K562 (cell line): ENCODE measurements around the gene MAGI2. TPM values are rescaled to one million over a fixed set of nuclear protein-coding genes. Genes with fewer than 3 reads are reported as not detected.

Experiments used
- ATAC-seq: fragments of 200-7000 bp; cut with Tn5 transposase; 3 replicates; pipeline ENCODE4 v1.9.1; 2020; ENCODE audit warnings: moderate library complexity
- BruUV-seq: library from RNA; stranded (reverse); fragments of 400-500 nt; replicated peaks from 2 replicates; lab custom pipeline; 2021; lab: Mats Ljungman, UMichigan
- CTCF ChIA-PET: fragments of 300-600 bp; formaldehyde crosslinking; extraction: SDS; loops from one replicate; lab custom pipeline; 2021; ENCODE audit warnings: low intra/inter-chr PET ratio; lab: Yijun Ruan, JAX
- POLR2A ChIA-PET: fragments of 300-600, 350-650 bp; sonication (Branson Sonifier 250); formaldehyde crosslinking; extraction: SDS; loops from one replicate; lab custom pipeline; 2021; ENCODE audit warnings: antibody characterized with exemption, inconsistent platforms; lab: Yijun Ruan, JAX
- DNase-seq, 4 experiments: peaks; one replicate each; pipeline versions ENCODE4 v3.0.0 to v3.0.0-alpha.2; 2011 to 2018; ENCODE audit warnings: low spot score in 3 of 4, mixed read lengths in 3 of 4; ENCODE audit errors: extremely low read depth in 1 of 4
- FAIRE-seq: peaks from 2 replicates; lab custom pipeline; 2011; peaks lifted over from hg19 to GRCh38; lab: Jason Lieb, UNC
- H2AFZ ChIP-seq: 2 replicates; pipeline ENCODE4 v1.6.0; 2011; ENCODE audit warnings: low read depth, low read length, control low read depth, inconsistent platforms
- H3K27ac ChIP-seq: fragments of 200-600 bp; 3 replicates; pipeline ENCODE4 v1.8.0; 2011; ENCODE audit warnings: low read depth, mild to moderate bottlenecking, control low read depth, inconsistent platforms, low read length, moderate library complexity, mixed read lengths; ENCODE audit errors: extremely low read depth
- H3K27me3 ChIP-seq, 2 experiments: fragments of 300-600 bp in 1 of 2; 2 replicates in 1 of 2; 3 replicates in 1 of 2; pipeline versions ENCODE4 v1.6.0 to v1.8.0; 2011; ENCODE audit warnings: inconsistent platforms in 2 of 2, low read length in 2 of 2, mild to moderate bottlenecking in 1 of 2, mixed read lengths in 1 of 2, moderate library complexity in 1 of 2; ENCODE audit not compliant: control insufficient read depth in 2 of 2, insufficient read depth in 2 of 2
- H3K36me3 ChIP-seq: fragments of 300-600 bp; 3 replicates; pipeline ENCODE4 v1.8.0; 2011; ENCODE audit warnings: mild to moderate bottlenecking, low read length, inconsistent platforms; ENCODE audit not compliant: control insufficient read depth, insufficient read depth
- H3K4me1 ChIP-seq, 2 experiments: fragments of 200-600 bp in 1 of 2; replicated peaks in 1 of 2; 2 replicates in 1 of 2; 3 replicates in 1 of 2; pipeline versions ENCODE4 v1.5.1 to v1.8.0; 2011; ENCODE audit warnings: inconsistent platforms in 2 of 2, low read length in 2 of 2, mild to moderate bottlenecking in 1 of 2, mixed read lengths in 1 of 2, moderate library complexity in 1 of 2; ENCODE audit not compliant: control insufficient read depth in 2 of 2, insufficient read depth in 2 of 2
- H3K4me2 ChIP-seq: 2 replicates; pipeline ENCODE4 v1.6.1; 2011; ENCODE audit warnings: low read length, control low read depth, inconsistent platforms, mixed read lengths; ENCODE audit not compliant: insufficient read depth
- H3K4me3 ChIP-seq: fragments of 200-600 bp; sonication (generic), shearing (Covaris generic); 2 replicates; pipeline ENCODE4 v1.5.1; 2016; ENCODE audit warnings: control low read depth, inconsistent platforms
- H3K79me2 ChIP-seq: fragments of 200-600 bp; 3 replicates; pipeline ENCODE4 v1.8.0; 2011; ENCODE audit warnings: low read length, inconsistent platforms; ENCODE audit not compliant: control insufficient read depth, insufficient read depth
- H3K9ac ChIP-seq, 2 experiments: 2 replicates each; pipeline versions ENCODE4 v1.6.0 to v1.6.1; 2011; ENCODE audit warnings: low read depth in 2 of 2, low read length in 2 of 2, control low read depth in 1 of 2, inconsistent platforms in 1 of 2, mild to moderate bottlenecking in 1 of 2, mixed read lengths in 1 of 2; ENCODE audit not compliant: insufficient read depth in 1 of 2
- H3K9me1 ChIP-seq: one replicate; pipeline ENCODE4 v1.6.0; 2011; ENCODE audit warnings: inconsistent platforms, mild to moderate bottlenecking, low read length, moderate library complexity; ENCODE audit not compliant: control insufficient read depth, insufficient read depth
- H3K9me3 ChIP-seq: replicated peaks from 2 replicates; pipeline ENCODE4 v1.5.1; 2011; ENCODE audit warnings: low read depth, low read length, inconsistent platforms; ENCODE audit not compliant: control insufficient read depth, insufficient read depth
- H4K20me1 ChIP-seq: replicated peaks from 2 replicates; pipeline ENCODE4 v1.6.1; 2011; ENCODE audit warnings: low read length, inconsistent platforms, mixed read lengths; ENCODE audit not compliant: control insufficient read depth, insufficient read depth
- CHD1 ChIP-seq: fragments of 200-600 bp; sonication (generic); IDR thresholded peaks from one replicate; pipeline ENCODE4 v1.6.1; 2012; ENCODE audit warnings: mild to moderate bottlenecking, moderate library complexity, low read length, inconsistent platforms
- DPF2 ChIP-seq: fragments of 450-650 bp; IDR thresholded peaks from 2 replicates; pipeline ENCODE4 v1.6.1; 2016
- EGR1 ChIP-seq: fragments of 450-650 bp; conservative IDR thresholded peaks from 2 replicates; pipeline ENCODE4 v1.6.1; 2017; ENCODE audit warnings: mild to moderate bottlenecking
- ETS2 ChIP-seq: IDR thresholded peaks from 2 replicates; pipeline ENCODE4 v1.6.1; 2016; ENCODE audit warnings: borderline replicate concordance, missing genetic modification characterization, mild to moderate bottlenecking, moderate library complexity, missing compliant biosample characterization; ENCODE audit not compliant: poor library complexity, severe bottlenecking
- NBN ChIP-seq: fragments of 450-650 bp; IDR thresholded peaks from 2 replicates; pipeline ENCODE4 v1.6.1; 2016; ENCODE audit warnings: low read depth, mild to moderate bottlenecking
- RBM22 ChIP-seq: fragments of 200-400 bp; formaldehyde crosslinking; IDR thresholded peaks from 2 replicates; pipeline ENCODE4 v1.6.1; 2018; ENCODE audit warnings: low read length, low read depth; ENCODE audit not compliant: poor library complexity, severe bottlenecking
- RNF2 ChIP-seq: sonication (generic); IDR thresholded peaks from 2 replicates; pipeline ENCODE4 v1.6.1; 2016
- WGBS: fragments of 100-300 bp; shearing (Covaris generic); methylation state at CpG from one replicate; pipeline ENCODE4 v1.1.6; 2016; ENCODE audit warnings: low coverage, mixed read lengths; ENCODE audit not compliant: insufficient coverage; ENCODE audit errors: missing lambda C conversion rate; 5-methylcytosine and 5-hydroxymethylcytosine counted together
- in situ Hi-C: fragments of 300-500 bp; cut with MboI; formaldehyde crosslinking; loops from 4 replicates; pipeline ENCODE4 v1.15.0; 2018; ENCODE audit warnings: inconsistent platforms, mixed read lengths
- intact Hi-C: fragments of 100-400 bp; cut with micrococcal nuclease; formaldehyde crosslinking; loops from 2 replicates; pipeline ENCODE4 v1.14.2; 2022
- polyA plus RNA-seq, 8 experiments: library from polyadenylated mRNA; depleted of rRNA in 4 of 8; stranded (reverse) in 5 of 8; unstranded in 3 of 8; fragments of >200 nt; fragmentation: Nextera tagmentation in 2 of 8; fragmentation: Illumina TruSeq in 1 of 8; extraction: Ambion mirVana in 2 of 8; extraction: Trizol in 1 of 8; gene quantifications; 2 replicates each; pipeline versions ENCODE4 v1.2.1 to v1.2.3, GENCODE V29; 2011 to 2014; ENCODE audit warnings: inconsistent platforms in 1 of 8, missing spikeins in 1 of 8
- total RNA-seq, 7 experiments: library from RNA; depleted of rRNA in 6 of 7; stranded (reverse); fragments of >200 nt in 6 of 7; fragmentation: Illumina TruSeq in 2 of 7; extraction: Trizol in 2 of 7; gene quantifications; 2 replicates each; pipeline versions ENCODE4 v1.2.1 to v1.2.3, GENCODE V29; 2011 to 2021; ENCODE audit warnings: low replicate concordance in 1 of 7
- TF ChIP-seq, protein P1 (sequence below): sonication (generic); formaldehyde crosslinking; IDR thresholded peaks from 2 replicates; pipeline ENCODE4 v1.8.0; 2023; ENCODE audit warnings: missing genetic modification reagents, mild to moderate bottlenecking, borderline replicate concordance

MAGI2 gene
- total and polyA plus RNA-seq, 9 of the 15 experiments (the other 6 are each of a cell fraction or from before 2014, with no cell fraction given) = 0.27 to 1.4 (median 0.70) TPM

DNA sequence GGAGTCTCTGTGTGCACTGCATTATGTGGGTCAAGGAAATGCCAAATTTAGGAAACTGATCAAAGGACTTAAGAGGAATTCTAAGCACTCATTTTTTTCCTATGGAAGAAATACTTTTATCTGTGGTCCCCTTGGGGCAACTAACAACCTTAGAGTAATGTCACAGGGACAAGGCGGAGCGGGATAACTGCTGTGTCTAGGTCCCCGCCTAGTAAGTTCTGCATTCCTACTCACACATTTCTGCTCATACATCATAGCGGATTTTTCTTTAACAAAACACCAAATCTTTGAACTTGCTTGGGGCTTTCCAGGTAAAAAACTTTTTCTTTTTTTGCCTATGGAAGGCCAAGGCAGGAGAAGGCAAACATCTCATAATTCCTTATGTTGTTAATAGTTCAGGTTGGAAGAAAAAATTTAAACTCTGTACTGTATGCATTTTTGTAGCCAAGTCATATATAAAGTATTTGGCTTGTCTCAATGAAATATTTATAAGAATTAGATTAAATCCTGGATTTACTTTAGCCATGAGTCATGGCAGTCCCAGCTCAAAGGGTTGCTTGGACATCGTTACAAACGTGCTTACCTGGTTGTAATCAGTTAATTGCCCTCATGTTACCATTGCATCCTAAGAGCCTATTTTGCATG is 1369.9 kb downstream of the MAGI2 start:
- no peak overlapping the region for H3K4me2 ChIP-seq
- no TSS peak for BruUV-seq
- intact Hi-C loops = loop anchor here (2.0 kb wide), 1 partner anchor 63 kb away; no protein-coding TSS in a partner anchor
- WGBS = 8% methylated on average over 6 of the region's 6 CpGs
- H3K36me3 ChIP-seq = no peaks in the 10 kb centered on the region
- no peak overlapping the region for H3K9ac ChIP-seq
- ATAC-seq = no peak
- CTCF ChIA-PET = no interaction called here
- H3K9me1 ChIP-seq = no peaks in the 10 kb centered on the region
- peaks cover 11 to 13% of the 10 kb centered on the region in 2 experiments for H3K27me3 ChIP-seq
- H3K79me2 ChIP-seq = no peaks in the 10 kb centered on the region
- no peak for DNase-seq
- in situ Hi-C loops = no loop called here
- no peak overlapping the region for H2AFZ ChIP-seq
- TF ChIP-seq RBM22 (no peak), ETS2 (tag) (no peak)
- TF ChIP-seq, all 486 proteins: peak for 0
- POLR2A ChIA-PET = no interaction called here
- FAIRE-seq = no peak
- Histone ChIP-seq H3K4me3 (no peak overlapping the region), H3K4me1 (no peaks in the 10 kb centered on the region), H3K27ac (no peak overlapping the region), H4K20me1 (no peaks in the 10 kb centered on the region), H3K9me3 (no peaks in the 10 kb centered on the region)

DNA sequence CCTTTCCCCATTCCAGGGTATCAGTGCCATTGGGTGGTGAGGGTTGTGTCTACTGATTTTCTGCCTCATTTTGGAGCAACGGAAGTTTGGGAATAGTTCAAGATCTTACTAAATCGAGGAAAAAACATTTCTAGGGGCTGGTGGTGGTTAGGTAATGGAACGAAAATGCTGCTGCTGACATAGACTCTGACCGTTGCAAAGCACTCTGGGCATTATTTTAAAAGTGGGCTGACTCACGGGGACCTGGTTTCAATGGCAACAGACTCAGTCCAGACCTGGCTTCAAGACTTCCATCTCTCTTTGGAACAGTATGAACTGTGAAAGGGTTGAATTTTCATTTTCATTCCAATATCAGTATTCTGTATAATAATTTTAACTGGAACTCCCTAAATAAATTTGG is 1370.9 kb downstream of the MAGI2 start:
- H3K27me3 ChIP-seq = peaks cover 11 to 13% of the 10 kb centered on the region in 2 experiments
- 0% methylated on average over 5 of the region's 5 CpGs for WGBS
- intact Hi-C loops (loop anchor here (2.0 kb wide), 1 partner anchor 62 kb away; no protein-coding TSS in a partner anchor), in situ Hi-C loops (no loop called here)
- ChIA-PET POLR2A (no interaction called here), CTCF (no interaction called here)
- no peaks in the 10 kb centered on the region for H3K9me3 ChIP-seq
- no peaks in the 10 kb centered on the region for H3K9me1 ChIP-seq
- H3K4me2 ChIP-seq = no peak overlapping the region
- TF ChIP-seq EGR1 = no peak
- TF ChIP-seq RNF2 = no peak
- no peak for TF ChIP-seq DPF2
- no peak for TF ChIP-seq CHD1
- TF ChIP-seq, protein P1, sequence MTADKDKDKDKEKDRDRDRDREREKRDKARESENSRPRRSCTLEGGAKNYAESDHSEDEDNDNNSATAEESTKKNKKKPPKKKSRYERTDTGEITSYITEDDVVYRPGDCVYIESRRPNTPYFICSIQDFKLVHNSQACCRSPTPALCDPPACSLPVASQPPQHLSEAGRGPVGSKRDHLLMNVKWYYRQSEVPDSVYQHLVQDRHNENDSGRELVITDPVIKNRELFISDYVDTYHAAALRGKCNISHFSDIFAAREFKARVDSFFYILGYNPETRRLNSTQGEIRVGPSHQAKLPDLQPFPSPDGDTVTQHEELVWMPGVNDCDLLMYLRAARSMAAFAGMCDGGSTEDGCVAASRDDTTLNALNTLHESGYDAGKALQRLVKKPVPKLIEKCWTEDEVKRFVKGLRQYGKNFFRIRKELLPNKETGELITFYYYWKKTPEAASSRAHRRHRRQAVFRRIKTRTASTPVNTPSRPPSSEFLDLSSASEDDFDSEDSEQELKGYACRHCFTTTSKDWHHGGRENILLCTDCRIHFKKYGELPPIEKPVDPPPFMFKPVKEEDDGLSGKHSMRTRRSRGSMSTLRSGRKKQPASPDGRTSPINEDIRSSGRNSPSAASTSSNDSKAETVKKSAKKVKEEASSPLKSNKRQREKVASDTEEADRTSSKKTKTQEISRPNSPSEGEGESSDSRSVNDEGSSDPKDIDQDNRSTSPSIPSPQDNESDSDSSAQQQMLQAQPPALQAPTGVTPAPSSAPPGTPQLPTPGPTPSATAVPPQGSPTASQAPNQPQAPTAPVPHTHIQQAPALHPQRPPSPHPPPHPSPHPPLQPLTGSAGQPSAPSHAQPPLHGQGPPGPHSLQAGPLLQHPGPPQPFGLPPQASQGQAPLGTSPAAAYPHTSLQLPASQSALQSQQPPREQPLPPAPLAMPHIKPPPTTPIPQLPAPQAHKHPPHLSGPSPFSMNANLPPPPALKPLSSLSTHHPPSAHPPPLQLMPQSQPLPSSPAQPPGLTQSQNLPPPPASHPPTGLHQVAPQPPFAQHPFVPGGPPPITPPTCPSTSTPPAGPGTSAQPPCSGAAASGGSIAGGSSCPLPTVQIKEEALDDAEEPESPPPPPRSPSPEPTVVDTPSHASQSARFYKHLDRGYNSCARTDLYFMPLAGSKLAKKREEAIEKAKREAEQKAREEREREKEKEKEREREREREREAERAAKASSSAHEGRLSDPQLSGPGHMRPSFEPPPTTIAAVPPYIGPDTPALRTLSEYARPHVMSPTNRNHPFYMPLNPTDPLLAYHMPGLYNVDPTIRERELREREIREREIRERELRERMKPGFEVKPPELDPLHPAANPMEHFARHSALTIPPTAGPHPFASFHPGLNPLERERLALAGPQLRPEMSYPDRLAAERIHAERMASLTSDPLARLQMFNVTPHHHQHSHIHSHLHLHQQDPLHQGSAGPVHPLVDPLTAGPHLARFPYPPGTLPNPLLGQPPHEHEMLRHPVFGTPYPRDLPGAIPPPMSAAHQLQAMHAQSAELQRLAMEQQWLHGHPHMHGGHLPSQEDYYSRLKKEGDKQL (CRISPR knock-in tag) = no peak
- no peak for TF ChIP-seq NBN
- no peaks in the 10 kb centered on the region for H3K79me2 ChIP-seq
- H3K9ac ChIP-seq = no peak overlapping the region; a peak in 1 of 4 replicates
- DNase-seq (no peak), FAIRE-seq (no peak), ATAC-seq (peak; percentile 23; the same call in 1 of the 3 replicates)
- no peaks in the 10 kb centered on the region for H4K20me1 ChIP-seq
- BruUV-seq = no TSS peak
- no peak overlapping the region for H3K4me3 ChIP-seq
- H3K36me3 ChIP-seq = no peaks in the 10 kb centered on the region
- H3K27ac ChIP-seq = no peak overlapping the region
- H3K4me1 ChIP-seq = no peaks in the 10 kb centered on the region
- H2AFZ ChIP-seq = no peak overlapping the region
